Mucosa of rectum (tissue), 2 donors: ENCODE results near the gene RILPL2.
A peak's percentile ranks its signal among the peaks of the same experiment; 100 is the strongest.
"Not testable (repeated sequence)": the region's sequence is repeated elsewhere in the genome, so short reads cannot be mapped to it uniquely, and the experiment has no call there.

Source experiments
- H3K27ac ChIP-seq, 2 donors: one replicate each; pipeline ENCODE4 v1.7.0; 2013; ENCODE audit warnings: inconsistent platforms in 2 of 2, low read depth in 2 of 2, low read length in 2 of 2
- H3K27me3 ChIP-seq, 2 donors: one replicate each; pipeline ENCODE4 v1.7.0; 2013; ENCODE audit warnings: low read length in 2 of 2; ENCODE audit not compliant: control insufficient read depth in 2 of 2, insufficient read depth in 2 of 2
- H3K36me3 ChIP-seq, 2 donors: one replicate each; pipeline ENCODE4 v1.7.0; 2013; ENCODE audit warnings: low read length in 2 of 2; ENCODE audit not compliant: control insufficient read depth in 2 of 2, insufficient read depth in 2 of 2
- H3K4me1 ChIP-seq, 2 donors: one replicate each; pipeline ENCODE4 v1.7.0; 2013; ENCODE audit warnings: low read length in 2 of 2, mild to moderate bottlenecking in 1 of 2; ENCODE audit not compliant: control insufficient read depth in 2 of 2, insufficient read depth in 2 of 2
- H3K4me3 ChIP-seq, 2 donors: one replicate each; pipeline ENCODE4 v1.7.0; 2013; ENCODE audit warnings: low read length in 2 of 2
- H3K9ac ChIP-seq, 2 donors: one replicate each; pipeline ENCODE4 v1.7.0; 2013; ENCODE audit warnings: low read length in 2 of 2, low read depth in 1 of 2, mild to moderate bottlenecking in 1 of 2
- H3K9me3 ChIP-seq, 2 donors: one replicate each; pipeline ENCODE4 v1.7.0; 2013; ENCODE audit warnings: low read length in 2 of 2; ENCODE audit not compliant: control insufficient read depth in 2 of 2
- donor health status: healthy.
- donor health status: Normal muscosa, but diverticular disease.

The RILPL2 gene

DNA sequence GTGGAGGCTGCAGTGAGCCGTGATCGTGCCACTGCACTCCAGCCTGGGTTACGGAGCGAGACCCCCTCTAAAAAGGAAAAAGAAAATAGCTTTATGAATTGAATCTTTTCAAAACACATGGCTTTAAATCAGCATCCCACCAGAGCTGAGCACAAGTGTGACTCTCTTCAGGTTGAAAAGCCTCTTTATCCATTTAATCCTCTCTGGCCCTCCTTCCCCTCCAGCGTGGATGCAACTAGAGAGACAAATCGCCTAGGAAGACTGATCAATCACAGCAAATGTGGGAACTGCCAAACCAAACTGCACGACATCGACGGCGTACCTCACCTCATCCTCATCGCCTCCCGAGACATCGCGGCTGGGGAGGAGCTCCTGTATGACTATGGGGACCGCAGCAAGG is 29.2 kb downstream of the RILPL2 start:
- not testable (repeated sequence) for H3K9me3 ChIP-seq, H3K4me1 ChIP-seq, H3K9ac ChIP-seq, H3K4me3 ChIP-seq, H3K27ac ChIP-seq, H3K27me3 ChIP-seq
- peaks cover 45 to 46% of the 10 kb centered on the region in 2 donors for H3K36me3 ChIP-seq

DNA sequence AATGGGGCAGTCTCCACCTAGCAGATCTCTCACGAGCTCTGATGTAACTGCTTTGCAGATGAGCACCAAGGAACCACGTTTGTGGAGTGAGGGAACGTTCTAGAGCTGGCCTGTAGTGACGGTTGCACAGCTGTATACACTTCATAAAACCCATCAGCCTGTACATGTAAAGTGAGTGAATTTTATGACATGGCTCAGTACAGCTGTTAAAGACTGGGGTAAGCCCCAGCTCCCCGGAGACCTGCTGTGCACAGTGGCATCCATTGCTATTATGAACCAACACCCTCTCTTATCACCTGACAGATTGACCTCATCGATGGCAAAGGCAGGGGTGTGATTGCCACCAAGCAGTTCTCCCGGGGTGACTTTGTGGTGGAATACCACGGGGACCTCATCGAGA is 31.9 kb downstream of the RILPL2 start:
- Histone ChIP-seq H3K27me3 (no peaks in the 10 kb centered on the region), H3K36me3 (peaks cover 47 to 50% of the 10 kb centered on the region in 2 donors), H3K27ac (no peak overlapping the region), H3K9ac (no peak overlapping the region), H3K9me3 (no peaks in the 10 kb centered on the region), H3K4me1 (no peaks in the 10 kb centered on the region), H3K4me3 (no peak overlapping the region)

DNA sequence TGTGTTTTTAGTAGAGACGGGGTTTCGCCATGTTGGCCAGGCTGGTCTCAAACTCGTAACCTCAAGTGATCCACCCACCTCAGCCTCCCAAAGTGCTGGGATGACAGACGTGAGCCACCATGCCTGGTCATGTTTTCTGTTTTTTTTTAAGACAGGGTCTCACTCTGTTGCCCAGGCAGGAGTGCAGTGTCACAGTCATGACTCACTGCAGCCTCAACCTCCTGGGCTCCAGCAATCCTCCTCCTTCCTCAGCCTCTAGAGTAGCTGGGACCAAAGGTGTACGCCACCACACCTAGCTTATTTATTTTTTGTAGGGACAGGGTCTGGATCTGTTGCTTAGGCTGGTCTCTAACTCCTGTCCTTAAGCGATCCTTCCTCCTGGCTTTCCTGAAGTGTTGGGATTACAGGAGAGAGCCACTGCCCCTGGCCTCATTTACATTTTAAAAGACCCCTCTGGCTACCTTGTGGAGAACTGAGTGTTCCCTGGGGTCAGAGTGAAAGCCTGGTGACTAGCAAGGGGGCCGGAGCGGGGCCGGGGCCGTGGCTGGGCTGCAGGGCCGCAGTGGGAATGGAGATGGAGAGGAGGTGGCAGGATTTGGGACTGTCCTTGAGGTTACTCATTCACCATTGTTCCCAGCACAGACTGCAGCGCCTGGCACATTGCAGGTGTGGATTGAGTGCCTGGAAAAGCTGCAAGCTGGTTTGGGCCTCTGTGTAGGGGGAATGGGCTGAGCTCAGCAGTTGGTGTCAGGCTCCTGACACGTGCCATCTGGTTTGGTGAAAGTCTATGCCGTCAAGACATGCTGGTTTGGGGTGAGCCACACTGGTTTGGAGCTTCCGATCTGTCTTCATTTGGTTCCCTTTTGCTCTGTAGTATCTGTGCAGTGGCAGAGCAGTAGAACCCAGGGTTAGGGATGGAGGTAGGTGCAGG is 34.5 kb downstream of the RILPL2 start:
- Histone ChIP-seq H3K27ac (no peak overlapping the region), H3K4me1 (peaks cover 2 to 13% of the 10 kb centered on the region in 2 donors), H3K9me3 (no peaks in the 10 kb centered on the region), H3K36me3 (peaks cover 44 to 58% of the 10 kb centered on the region in 2 donors), H3K4me3 (no peak overlapping the region), H3K9ac (peak overlapping the region in 1 of 2 donors; percentile 14), H3K27me3 (no peaks in the 10 kb centered on the region)

DNA sequence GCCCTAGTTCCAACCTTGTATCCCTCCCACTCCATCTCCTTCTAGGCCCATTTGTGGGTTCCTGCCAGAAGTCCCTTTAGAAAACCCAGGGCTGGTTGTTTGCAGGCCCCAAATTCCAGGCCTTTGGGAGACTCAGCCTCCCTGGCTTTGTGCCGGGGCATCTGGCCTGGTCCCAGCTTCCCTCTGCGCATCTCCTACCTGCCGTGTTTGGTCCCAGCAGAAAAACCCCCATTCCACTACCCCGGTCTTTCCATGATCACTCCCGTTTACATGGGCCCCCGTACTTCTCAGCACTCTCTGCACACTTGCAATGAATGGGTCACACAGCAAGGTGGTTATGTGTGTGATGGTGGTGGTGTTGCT is 37.2 kb downstream of the RILPL2 start:
- Histone ChIP-seq H3K27ac (peak overlapping the region; percentile 60 to 63), H3K9ac (no peak overlapping the region), H3K27me3 (no peaks in the 10 kb centered on the region), H3K4me1 (peaks cover 7 to 18% of the 10 kb centered on the region in 2 donors), H3K36me3 (peaks cover 48 to 59% of the 10 kb centered on the region in 2 donors), H3K4me3 (no peak overlapping the region), H3K9me3 (no peaks in the 10 kb centered on the region)

DNA sequence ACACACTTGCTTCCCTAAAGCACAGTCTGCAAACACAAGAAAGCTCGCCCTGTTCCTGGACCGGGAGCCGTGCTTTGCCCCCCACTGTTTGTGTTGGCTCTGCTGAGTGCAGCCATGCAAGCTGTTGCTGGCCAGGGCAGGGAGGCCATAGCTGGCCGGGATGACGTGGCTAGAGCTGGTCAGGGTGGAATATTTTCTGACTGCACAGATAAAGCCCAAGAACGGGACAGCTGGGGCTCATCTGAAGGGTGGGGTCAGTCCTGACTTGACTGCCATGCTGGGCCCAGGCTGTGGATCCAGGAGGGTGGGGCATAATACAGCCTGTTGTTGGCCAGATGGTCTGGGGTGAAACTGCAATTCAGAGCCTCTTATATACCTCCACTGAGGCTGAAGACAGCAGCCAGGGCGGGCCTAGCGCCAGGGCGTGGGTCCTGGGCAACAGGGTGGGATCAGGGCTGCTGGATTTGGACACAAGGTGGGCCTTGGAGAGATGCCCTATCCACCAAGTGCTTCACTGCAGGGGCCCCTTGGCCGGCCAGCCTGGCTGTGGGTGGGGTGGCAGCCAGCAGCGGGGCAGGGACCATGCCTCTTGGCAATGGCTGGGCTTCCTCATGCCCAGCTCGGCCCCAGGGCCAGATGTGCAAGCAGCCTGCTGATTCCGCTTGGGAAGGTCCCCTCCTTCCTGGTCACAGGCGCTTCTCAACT is 37.8 kb downstream of the RILPL2 start:
- Histone ChIP-seq H3K27me3 (no peaks in the 10 kb centered on the region), H3K27ac (peak overlapping the region; percentile 60 to 63), H3K9me3 (no peaks in the 10 kb centered on the region), H3K4me3 (no peak overlapping the region), H3K4me1 (peaks cover 7 to 18% of the 10 kb centered on the region in 2 donors), H3K9ac (no peak overlapping the region), H3K36me3 (peaks cover 43 to 55% of the 10 kb centered on the region in 2 donors)

DNA sequence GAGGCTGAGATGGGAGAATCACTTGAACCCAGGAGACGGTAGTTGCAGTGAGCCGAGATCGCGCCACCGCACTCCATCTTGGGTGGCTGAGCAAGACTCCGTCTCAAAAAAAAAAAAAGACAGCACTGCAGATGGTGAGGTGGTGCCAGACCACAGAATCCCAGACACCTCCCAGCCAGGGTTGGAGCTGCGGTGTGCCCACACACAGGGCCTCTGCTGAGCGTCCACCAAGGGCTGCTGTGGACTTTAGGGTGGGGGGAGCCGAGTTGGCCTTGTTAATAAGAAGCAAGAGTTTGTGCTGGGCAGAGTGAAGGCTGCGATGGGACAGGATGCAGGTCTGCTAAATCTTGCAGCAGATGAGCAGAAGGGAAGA is 38.3 kb downstream of the RILPL2 start:
- Histone ChIP-seq H3K4me1 (peaks cover 7 to 18% of the 10 kb centered on the region in 2 donors), H3K27ac (peak overlapping the region; percentile 60 to 63), H3K36me3 (peaks cover 40 to 49% of the 10 kb centered on the region in 2 donors), H3K9me3 (no peaks in the 10 kb centered on the region), H3K9ac (no peak overlapping the region), H3K4me3 (no peak overlapping the region), H3K27me3 (no peaks in the 10 kb centered on the region)

DNA sequence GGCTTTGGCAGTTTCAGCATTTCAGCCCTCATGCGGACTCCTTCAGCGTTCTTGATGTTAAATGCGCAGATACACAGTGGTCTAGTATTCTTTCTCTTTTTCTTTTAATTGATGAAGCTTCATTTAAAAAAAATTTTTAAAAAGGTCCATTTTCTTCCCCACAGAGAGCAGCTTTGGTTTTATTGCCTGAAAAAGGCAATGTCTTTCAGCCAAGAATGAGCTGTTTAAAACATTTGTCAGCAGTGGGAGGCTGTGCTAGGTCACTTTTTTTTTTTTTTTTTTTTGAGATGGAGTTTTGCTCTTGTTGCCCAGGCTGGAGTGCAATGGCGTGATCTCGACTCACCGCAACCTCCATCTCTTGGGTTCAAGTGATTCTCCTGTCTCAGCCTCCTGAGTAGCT is 39.1 kb downstream of the RILPL2 start:
- Histone ChIP-seq H3K27ac (peak overlapping the region; percentile 25 to 63), H3K4me1 (peaks cover 7 to 18% of the 10 kb centered on the region in 2 donors), H3K9me3 (no peaks in the 10 kb centered on the region), H3K27me3 (no peaks in the 10 kb centered on the region), H3K4me3 (no peak overlapping the region), H3K36me3 (peaks cover 37 to 46% of the 10 kb centered on the region in 2 donors), H3K9ac (no peak overlapping the region)

GRCh38 chr12:123396954-123397353 is 39.5 kb downstream of the RILPL2 start:
- Histone ChIP-seq H3K9me3 (no peaks in the 10 kb centered on the region), H3K27ac (peak overlapping the region; percentile 25 to 63), H3K4me3 (no peak overlapping the region), H3K36me3 (peaks cover 38 to 45% of the 10 kb centered on the region in 2 donors), H3K4me1 (peaks cover 7 to 18% of the 10 kb centered on the region in 2 donors), H3K27me3 (no peaks in the 10 kb centered on the region), H3K9ac (no peak overlapping the region)

GRCh38 chr12:123396543-123396942 is 39.9 kb downstream of the RILPL2 start:
- no peak overlapping the region for H3K9ac ChIP-seq

DNA sequence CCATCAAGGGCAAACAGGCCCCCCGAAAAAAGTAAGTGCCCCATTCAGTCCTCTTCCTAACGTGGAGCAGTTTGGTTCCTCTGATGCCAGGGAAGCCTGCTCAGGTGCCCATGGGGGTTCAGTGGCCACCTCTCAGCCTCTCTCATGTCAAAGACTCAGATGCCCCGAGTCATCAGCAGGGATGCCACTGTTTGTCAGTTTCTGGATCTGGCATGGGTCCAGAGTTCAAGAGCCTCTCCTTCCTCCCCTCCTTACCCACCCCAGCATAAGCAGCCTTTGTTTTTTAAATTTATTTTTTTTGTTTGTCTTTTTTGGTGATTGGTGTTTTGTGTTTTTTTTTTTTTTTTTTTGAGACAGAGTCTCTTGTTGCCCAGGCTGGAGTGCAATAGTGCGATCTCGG is 41.2 kb downstream of the RILPL2 start:
- no peak overlapping the region for H3K9ac ChIP-seq
- peaks cover 9 to 26% of the 10 kb centered on the region in 2 donors for H3K4me1 ChIP-seq
- no peak overlapping the region for H3K27ac ChIP-seq
- no peak overlapping the region for H3K4me3 ChIP-seq
- H3K36me3 ChIP-seq: peaks cover 46 to 54% of the 10 kb centered on the region in 2 donors
- H3K27me3 ChIP-seq: no peaks in the 10 kb centered on the region
- H3K9me3 ChIP-seq: no peaks in the 10 kb centered on the region

More at GRCh38 chr12:123396543-123396942, 39.9 kb downstream of the RILPL2 start:
- Histone ChIP-seq H3K27ac (peak overlapping the region; percentile 25 to 63), H3K4me3 (no peak overlapping the region), H3K9me3 (no peaks in the 10 kb centered on the region), H3K27me3 (no peaks in the 10 kb centered on the region), H3K4me1 (peaks cover 7 to 22% of the 10 kb centered on the region in 2 donors), H3K36me3 (peaks cover 43 to 47% of the 10 kb centered on the region in 2 donors)
